ENCODE data around the gene PDE8B.

DNA sequence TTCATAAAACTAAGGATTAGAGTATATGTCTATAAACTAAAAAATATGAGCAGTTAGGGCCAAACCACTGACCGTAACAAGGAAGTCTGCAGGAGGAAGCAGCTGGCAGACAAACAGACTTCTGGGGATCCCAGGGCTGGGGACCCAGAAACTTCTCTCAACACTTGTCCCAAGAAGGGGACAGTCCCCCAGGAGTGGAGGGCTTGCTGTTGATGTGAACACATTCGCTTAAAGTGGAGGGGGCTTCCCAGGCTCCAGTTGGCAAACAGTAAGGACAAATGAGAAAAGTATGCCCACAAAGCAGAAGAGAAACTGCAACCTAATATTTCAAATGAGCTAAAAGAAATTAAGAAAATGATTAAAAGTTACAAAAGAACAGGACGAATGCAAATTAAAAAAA, 83.7 kb downstream of the PDE8B start:
- no peak for TF ChIP-seq TAF1 (IDR thresholded peaks at IDR 0.05; ENCODE audit: borderline replicate concordance, low read depth, low read length)
- TF ChIP-seq, protein P1, sequence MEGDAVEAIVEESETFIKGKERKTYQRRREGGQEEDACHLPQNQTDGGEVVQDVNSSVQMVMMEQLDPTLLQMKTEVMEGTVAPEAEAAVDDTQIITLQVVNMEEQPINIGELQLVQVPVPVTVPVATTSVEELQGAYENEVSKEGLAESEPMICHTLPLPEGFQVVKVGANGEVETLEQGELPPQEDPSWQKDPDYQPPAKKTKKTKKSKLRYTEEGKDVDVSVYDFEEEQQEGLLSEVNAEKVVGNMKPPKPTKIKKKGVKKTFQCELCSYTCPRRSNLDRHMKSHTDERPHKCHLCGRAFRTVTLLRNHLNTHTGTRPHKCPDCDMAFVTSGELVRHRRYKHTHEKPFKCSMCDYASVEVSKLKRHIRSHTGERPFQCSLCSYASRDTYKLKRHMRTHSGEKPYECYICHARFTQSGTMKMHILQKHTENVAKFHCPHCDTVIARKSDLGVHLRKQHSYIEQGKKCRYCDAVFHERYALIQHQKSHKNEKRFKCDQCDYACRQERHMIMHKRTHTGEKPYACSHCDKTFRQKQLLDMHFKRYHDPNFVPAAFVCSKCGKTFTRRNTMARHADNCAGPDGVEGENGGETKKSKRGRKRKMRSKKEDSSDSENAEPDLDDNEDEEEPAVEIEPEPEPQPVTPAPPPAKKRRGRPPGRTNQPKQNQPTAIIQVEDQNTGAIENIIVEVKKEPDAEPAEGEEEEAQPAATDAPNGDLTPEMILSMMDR (IDR thresholded peaks at IDR 0.05) = no peak
- no peak for TF ChIP-seq JUND (IDR thresholded peaks at IDR 0.05)
- TF ChIP-seq POLR2AphosphoS5 (IDR thresholded peaks at IDR 0.05; ENCODE audit: low read depth, low read length) = no peak
- TF ChIP-seq, protein P2, sequence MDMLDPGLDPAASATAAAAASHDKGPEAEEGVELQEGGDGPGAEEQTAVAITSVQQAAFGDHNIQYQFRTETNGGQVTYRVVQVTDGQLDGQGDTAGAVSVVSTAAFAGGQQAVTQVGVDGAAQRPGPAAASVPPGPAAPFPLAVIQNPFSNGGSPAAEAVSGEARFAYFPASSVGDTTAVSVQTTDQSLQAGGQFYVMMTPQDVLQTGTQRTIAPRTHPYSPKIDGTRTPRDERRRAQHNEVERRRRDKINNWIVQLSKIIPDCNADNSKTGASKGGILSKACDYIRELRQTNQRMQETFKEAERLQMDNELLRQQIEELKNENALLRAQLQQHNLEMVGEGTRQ (IDR thresholded peaks at IDR 0.05; ENCODE audit: borderline replicate concordance, low read depth, low read length) = no peak
- TF ChIP-seq RCOR1 (IDR thresholded peaks at IDR 0.05; ENCODE audit: low read length) = no peak
- TF ChIP-seq, protein P3, sequence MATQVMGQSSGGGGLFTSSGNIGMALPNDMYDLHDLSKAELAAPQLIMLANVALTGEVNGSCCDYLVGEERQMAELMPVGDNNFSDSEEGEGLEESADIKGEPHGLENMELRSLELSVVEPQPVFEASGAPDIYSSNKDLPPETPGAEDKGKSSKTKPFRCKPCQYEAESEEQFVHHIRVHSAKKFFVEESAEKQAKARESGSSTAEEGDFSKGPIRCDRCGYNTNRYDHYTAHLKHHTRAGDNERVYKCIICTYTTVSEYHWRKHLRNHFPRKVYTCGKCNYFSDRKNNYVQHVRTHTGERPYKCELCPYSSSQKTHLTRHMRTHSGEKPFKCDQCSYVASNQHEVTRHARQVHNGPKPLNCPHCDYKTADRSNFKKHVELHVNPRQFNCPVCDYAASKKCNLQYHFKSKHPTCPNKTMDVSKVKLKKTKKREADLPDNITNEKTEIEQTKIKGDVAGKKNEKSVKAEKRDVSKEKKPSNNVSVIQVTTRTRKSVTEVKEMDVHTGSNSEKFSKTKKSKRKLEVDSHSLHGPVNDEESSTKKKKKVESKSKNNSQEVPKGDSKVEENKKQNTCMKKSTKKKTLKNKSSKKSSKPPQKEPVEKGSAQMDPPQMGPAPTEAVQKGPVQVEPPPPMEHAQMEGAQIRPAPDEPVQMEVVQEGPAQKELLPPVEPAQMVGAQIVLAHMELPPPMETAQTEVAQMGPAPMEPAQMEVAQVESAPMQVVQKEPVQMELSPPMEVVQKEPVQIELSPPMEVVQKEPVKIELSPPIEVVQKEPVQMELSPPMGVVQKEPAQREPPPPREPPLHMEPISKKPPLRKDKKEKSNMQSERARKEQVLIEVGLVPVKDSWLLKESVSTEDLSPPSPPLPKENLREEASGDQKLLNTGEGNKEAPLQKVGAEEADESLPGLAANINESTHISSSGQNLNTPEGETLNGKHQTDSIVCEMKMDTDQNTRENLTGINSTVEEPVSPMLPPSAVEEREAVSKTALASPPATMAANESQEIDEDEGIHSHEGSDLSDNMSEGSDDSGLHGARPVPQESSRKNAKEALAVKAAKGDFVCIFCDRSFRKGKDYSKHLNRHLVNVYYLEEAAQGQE (IDR thresholded peaks at IDR 0.05; ENCODE audit: low read depth, low read length) = no peak

Measured in SK-N-SH (cell line).